Ishikawa (cell line): ENCODE data around the gene FOXP1.

Experiments used
- CEBPB ChIP-seq: IDR thresholded peaks from 2 replicates; pipeline ENCODE4 v1.6.1; 2012
- CREB1 ChIP-seq: IDR thresholded peaks from 2 replicates; pipeline ENCODE4 v1.6.1; 2012; ENCODE audit warnings: low read depth
- EP300 ChIP-seq: IDR thresholded peaks from 2 replicates; pipeline ENCODE4 v1.6.1; 2012; ENCODE audit warnings: borderline replicate concordance
- FOXM1 ChIP-seq: IDR thresholded peaks from 2 replicates; pipeline ENCODE4 v1.6.1; 2012; ENCODE audit warnings: low read depth, borderline replicate concordance
- MAX ChIP-seq: IDR thresholded peaks from 2 replicates; pipeline ENCODE4 v1.6.1; 2012
- RAD21 ChIP-seq: IDR thresholded peaks from 2 replicates; pipeline ENCODE4 v1.6.1; 2012; ENCODE audit warnings: low read depth
- REST ChIP-seq: IDR thresholded peaks from 2 replicates; pipeline ENCODE4 v1.6.1; 2012; ENCODE audit warnings: low read depth, mild to moderate bottlenecking
- TCF12 ChIP-seq: IDR thresholded peaks from 2 replicates; pipeline ENCODE4 v1.6.1; 2012; ENCODE audit warnings: low read depth
- TEAD4 ChIP-seq: IDR thresholded peaks from 2 replicates; pipeline ENCODE4 v1.6.1; 2012
- USF1 ChIP-seq: IDR thresholded peaks from 2 replicates; pipeline ENCODE4 v1.6.1; 2012
- YY1 ChIP-seq: IDR thresholded peaks from 2 replicates; pipeline ENCODE4 v1.6.1; 2012; ENCODE audit warnings: low read depth
- ZBTB7A ChIP-seq: IDR thresholded peaks from 2 replicates; pipeline ENCODE4 v1.6.1; 2012; ENCODE audit warnings: low read depth

GRCh38 chr3:71070497-71071463, 512.7 kb downstream of the FOXP1 start:
- TF ChIP-seq CEBPB (no peak), RAD21 (no peak), REST (no peak), MAX (no peak), FOXM1 (no peak), EP300 (no peak), YY1 (no peak), USF1 (no peak), TCF12 (no peak), ZBTB7A (no peak), CREB1 (no peak), TEAD4 (no peak)
